ENCODE measurements around the gene HSF4. TPM values are rescaled to one million over a fixed set of nuclear protein-coding genes. Genes with fewer than 3 reads are reported as not detected.
A peak's percentile ranks its signal among the peaks of the same experiment; 100 is the strongest.

The HSF4 gene
- total RNA-seq, 3 donors from 2014 or later (not counting 1 experiment from before 2014, with no cell fraction given), result 6.9 to 8.3 (median 7.3) TPM

- Histone ChIP-seq H3K27ac (ENCODE audit: low read length) (no peak overlapping the region), H3K4me1 (ENCODE audit: control insufficient read depth, insufficient read depth, low read length) (peaks cover 57% of the 10 kb centered on the region), H3K4me3 (ENCODE audit: low read length) (no peak overlapping the region), H3K9me3 (ENCODE audit: control insufficient read depth, insufficient read depth, low read length) (no peaks in the 10 kb centered on the region), H3K27me3 (ENCODE audit: control insufficient read depth, insufficient read depth, low read length) (peaks cover 73% of the 10 kb centered on the region), H3K36me3 (ENCODE audit: control insufficient read depth, insufficient read depth, low read length) (no peaks in the 10 kb centered on the region)
- intact Hi-C loops (cut with micrococcal nuclease), result no loop called here
- WGBS (ENCODE audit: insufficient coverage), result 9% methylated on average over 85 of the region's 85 CpGs
- Mint-ChIP-seq H3K4me1 (peaks cover 13 to 27% of the 10 kb centered on the region in 2 donors), H3K27me3 (ENCODE audit: low read depth in 2 of 2) (peaks cover 22 to 55% of the 10 kb centered on the region in 2 donors), H3K4me3 (peak overlapping the region; percentile 65), H3K27ac (no peak overlapping the region), H3K36me3 (no peaks in the 10 kb centered on the region), H3K9me3 (no peaks in the 10 kb centered on the region)
- DNase-seq (no peak), ATAC-seq (no peak)
- TF ChIP-seq CTCF (IDR thresholded peaks at IDR 0.05), result no peak
Measured at GRCh38 chr16:67165121-67166078, 855 bp downstream of the HSF4 start.

- intact Hi-C loops (cut with micrococcal nuclease), result no loop called here
- Histone ChIP-seq H3K4me3 (ENCODE audit: low read length) (no peak overlapping the region), H3K27ac (ENCODE audit: low read length) (no peak overlapping the region), H3K36me3 (ENCODE audit: control insufficient read depth, insufficient read depth, low read length) (no peaks in the 10 kb centered on the region), H3K27me3 (ENCODE audit: control insufficient read depth, insufficient read depth, low read length) (peaks cover 77% of the 10 kb centered on the region), H3K9me3 (ENCODE audit: control insufficient read depth, insufficient read depth, low read length) (no peaks in the 10 kb centered on the region), H3K4me1 (ENCODE audit: control insufficient read depth, insufficient read depth, low read length) (peaks cover 56% of the 10 kb centered on the region)
- TF ChIP-seq CTCF (IDR thresholded peaks at IDR 0.05), result no peak
- WGBS (ENCODE audit: insufficient coverage), result 27% methylated on average over 17 of the region's 18 CpGs
- Mint-ChIP-seq H3K27me3 (ENCODE audit: low read depth in 2 of 2) (peaks cover 27 to 58% of the 10 kb centered on the region in 2 donors), H3K27ac (no peak overlapping the region), H3K9me3 (no peaks in the 10 kb centered on the region), H3K36me3 (no peaks in the 10 kb centered on the region), H3K4me1 (peaks cover 11 to 28% of the 10 kb centered on the region in 2 donors), H3K4me3 (no peak overlapping the region)
- ATAC-seq, result no peak
- no peak for DNase-seq
Measured at GRCh38 chr16:67166110-67166547, 1.6 kb downstream of the HSF4 start.

- TF ChIP-seq CTCF (IDR thresholded peaks at IDR 0.05), result no peak
- H3K4me3 ChIP-seq (ENCODE audit: low read length), result no peak overlapping the region
- H3K27ac ChIP-seq (ENCODE audit: low read length), result no peak overlapping the region
- 71% methylated on average over 5 of the region's 5 CpGs for WGBS (ENCODE audit: insufficient coverage)
- peaks cover 51% of the 10 kb centered on the region for H3K4me1 ChIP-seq (ENCODE audit: control insufficient read depth, insufficient read depth, low read length)
- no peak for DNase-seq
- peaks cover 33 to 62% of the 10 kb centered on the region in 2 donors for H3K27me3 Mint-ChIP-seq (ENCODE audit: low read depth in 2 of 2)
- H3K27me3 ChIP-seq (ENCODE audit: control insufficient read depth, insufficient read depth, low read length), result peaks cover 77% of the 10 kb centered on the region
- no peaks in the 10 kb centered on the region for H3K36me3 Mint-ChIP-seq
- H3K27ac Mint-ChIP-seq, result no peak overlapping the region
- H3K9me3 ChIP-seq (ENCODE audit: control insufficient read depth, insufficient read depth, low read length), result no peaks in the 10 kb centered on the region
- no peak for ATAC-seq
- H3K9me3 Mint-ChIP-seq, result no peaks in the 10 kb centered on the region
- H3K36me3 ChIP-seq (ENCODE audit: control insufficient read depth, insufficient read depth, low read length), result no peaks in the 10 kb centered on the region
- peaks cover 15 to 32% of the 10 kb centered on the region in 2 donors for H3K4me1 Mint-ChIP-seq
- no peak overlapping the region for H3K4me3 Mint-ChIP-seq
- intact Hi-C loops (cut with micrococcal nuclease), result no loop called here
Measured at GRCh38 chr16:67166598-67167168, 2.1 kb downstream of the HSF4 start.

All from natural killer cell (primary cell).